Fibroblast of skin of back (primary cell): ENCODE data around the gene ALB.
A peak's percentile ranks its signal among the peaks of the same experiment; 100 is the strongest.

Experiments used
- DNase-seq: peaks from one replicate; pipeline ENCODE4 v3.0.0-alpha.2; 2013

The ALB gene

DNA sequence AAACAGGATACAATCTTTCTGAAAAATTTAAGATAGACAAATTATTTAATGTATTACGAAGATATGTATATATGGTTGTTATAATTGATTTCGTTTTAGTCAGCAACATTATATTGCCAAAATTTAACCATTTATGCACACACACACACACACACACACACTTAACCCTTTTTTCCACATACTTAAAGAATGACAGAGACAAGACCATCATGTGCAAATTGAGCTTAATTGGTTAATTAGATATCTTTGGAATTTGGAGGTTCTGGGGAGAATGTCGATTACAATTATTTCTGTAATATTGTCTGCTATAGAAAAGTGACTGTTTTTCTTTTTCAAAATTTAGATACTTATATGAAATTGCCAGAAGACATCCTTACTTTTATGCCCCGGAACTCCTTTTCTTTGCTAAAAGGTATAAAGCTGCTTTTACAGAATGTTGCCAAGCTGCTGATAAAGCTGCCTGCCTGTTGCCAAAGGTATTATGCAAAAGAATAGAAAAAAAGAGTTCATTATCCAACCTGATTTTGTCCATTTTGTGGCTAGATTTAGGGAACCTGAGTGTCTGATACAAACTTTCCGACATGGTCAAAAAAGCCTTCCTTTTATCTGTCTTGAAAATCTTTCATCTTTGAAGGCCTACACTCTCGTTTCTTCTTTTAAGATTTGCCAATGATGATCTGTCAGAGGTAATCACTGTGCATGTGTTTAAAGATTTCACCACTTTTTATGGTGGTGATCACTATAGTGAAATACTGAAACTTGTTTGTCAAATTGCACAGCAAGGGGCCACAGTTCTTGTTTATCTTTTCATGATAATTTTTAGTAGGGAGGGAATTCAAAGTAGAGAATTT, 5.2 kb downstream of the ALB start:
- no peak for DNase-seq

GRCh38 chr4:73409978-73410548, 6.0 kb downstream of the ALB start:
- no peak for DNase-seq

DNA sequence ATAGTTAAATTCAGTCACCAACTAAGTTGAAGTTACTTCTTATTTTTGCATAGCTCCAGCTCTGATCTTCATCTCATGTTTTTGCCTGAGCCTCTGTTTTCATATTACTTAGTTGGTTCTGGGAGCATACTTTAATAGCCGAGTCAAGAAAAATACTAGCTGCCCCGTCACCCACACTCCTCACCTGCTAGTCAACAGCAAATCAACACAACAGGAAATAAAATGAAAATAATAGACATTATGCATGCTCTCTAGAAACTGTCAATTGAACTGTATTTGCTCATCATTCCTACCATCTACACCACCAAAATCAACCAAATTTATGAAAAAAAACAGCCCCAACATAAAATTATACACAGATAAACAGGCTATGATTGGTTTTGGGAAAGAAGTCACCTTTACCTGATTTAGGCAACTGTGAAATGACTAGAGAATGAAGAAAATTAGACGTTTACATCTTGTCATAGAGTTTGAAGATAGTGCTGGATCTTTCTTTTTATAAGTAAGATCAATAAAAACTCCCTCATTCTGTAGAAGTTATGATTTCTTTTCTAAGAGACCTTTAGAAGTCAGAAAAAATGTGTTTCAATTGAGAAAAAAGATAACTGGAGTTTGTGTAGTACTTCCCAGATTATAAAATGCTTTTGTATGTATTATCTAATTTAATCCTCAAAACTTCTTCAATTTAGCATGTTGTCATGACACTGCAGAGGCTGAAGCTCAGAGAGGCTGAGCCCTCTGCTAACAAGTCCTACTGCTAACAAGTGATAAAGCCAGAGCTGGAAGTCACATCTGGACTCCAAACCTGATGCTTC, 7.0 kb downstream of the ALB start:
- no peak for DNase-seq

DNA sequence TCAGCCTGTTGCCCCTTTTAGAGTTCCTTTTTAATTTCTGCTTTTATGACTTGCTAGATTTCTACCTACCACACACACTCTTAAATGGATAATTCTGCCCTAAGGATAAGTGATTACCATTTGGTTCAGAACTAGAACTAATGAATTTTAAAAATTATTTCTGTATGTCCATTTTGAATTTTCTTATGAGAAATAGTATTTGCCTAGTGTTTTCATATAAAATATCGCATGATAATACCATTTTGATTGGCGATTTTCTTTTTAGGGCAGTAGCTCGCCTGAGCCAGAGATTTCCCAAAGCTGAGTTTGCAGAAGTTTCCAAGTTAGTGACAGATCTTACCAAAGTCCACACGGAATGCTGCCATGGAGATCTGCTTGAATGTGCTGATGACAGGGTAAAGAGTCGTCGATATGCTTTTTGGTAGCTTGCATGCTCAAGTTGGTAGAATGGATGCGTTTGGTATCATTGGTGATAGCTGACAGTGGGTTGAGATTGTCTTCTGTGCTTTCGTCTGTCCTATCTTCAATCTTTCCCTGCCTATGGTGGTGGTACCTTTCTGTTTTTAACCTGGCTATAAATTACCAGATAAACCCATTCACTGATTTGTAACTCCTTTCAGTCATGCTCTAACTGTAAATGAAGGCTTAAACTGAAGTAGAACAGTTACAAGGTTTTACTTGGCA, 7.8 kb downstream of the ALB start:
- no peak for DNase-seq

DNA sequence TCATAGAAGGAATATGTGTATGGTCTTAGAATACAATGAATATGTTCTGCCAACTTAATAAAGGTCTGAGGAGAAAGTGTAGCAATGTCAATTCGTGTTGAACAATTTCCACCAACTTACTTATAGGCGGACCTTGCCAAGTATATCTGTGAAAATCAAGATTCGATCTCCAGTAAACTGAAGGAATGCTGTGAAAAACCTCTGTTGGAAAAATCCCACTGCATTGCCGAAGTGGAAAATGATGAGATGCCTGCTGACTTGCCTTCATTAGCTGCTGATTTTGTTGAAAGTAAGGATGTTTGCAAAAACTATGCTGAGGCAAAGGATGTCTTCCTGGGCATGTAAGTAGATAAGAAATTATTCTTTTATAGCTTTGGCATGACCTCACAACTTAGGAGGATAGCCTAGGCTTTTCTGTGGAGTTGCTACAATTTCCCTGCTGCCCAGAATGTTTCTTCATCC, 9.2 kb downstream of the ALB start:
- no peak for DNase-seq

DNA sequence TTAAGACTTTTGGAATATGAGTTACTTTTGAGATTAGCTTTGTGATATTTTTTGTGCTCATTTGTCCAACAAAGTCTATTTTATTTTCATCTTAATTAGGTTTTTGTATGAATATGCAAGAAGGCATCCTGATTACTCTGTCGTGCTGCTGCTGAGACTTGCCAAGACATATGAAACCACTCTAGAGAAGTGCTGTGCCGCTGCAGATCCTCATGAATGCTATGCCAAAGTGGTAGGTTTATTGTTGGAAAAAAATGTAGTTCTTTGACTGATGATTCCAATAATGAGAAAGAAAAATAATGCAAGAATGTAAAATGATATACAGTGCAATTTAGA, 10.8 kb downstream of the ALB start:
- DNase-seq = no peak

- no peak for DNase-seq
These were observed 11.7 kb downstream of the ALB start for GRCh38 chr4:73415807-73416238.

GRCh38 chr4:73416423-73417087, 12.5 kb downstream of the ALB start:
- no peak for DNase-seq

DNA sequence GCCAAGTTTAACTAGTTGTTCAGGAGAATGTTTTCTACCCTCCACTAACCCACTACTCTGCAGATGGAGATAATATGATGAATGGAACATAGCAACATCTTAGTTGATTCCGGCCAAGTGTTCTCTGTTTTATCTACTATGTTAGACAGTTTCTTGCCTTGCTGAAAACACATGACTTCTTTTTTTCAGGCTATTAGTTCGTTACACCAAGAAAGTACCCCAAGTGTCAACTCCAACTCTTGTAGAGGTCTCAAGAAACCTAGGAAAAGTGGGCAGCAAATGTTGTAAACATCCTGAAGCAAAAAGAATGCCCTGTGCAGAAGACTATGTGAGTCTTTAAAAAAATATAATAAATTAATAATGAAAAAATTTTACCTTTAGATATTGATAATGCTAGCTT, 13.3 kb downstream of the ALB start:
- DNase-seq = no peak

DNA sequence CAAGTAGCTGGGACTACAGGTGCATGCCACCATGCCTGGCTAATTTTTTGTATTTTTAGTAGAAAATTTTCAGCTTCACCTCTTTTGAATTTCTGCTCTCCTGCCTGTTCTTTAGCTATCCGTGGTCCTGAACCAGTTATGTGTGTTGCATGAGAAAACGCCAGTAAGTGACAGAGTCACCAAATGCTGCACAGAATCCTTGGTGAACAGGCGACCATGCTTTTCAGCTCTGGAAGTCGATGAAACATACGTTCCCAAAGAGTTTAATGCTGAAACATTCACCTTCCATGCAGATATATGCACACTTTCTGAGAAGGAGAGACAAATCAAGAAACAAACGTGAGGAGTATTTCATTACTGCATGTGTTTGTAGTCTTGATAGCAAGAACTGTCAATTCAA, 13.9 kb downstream of the ALB start:
- peak; percentile 22 for DNase-seq

DNA sequence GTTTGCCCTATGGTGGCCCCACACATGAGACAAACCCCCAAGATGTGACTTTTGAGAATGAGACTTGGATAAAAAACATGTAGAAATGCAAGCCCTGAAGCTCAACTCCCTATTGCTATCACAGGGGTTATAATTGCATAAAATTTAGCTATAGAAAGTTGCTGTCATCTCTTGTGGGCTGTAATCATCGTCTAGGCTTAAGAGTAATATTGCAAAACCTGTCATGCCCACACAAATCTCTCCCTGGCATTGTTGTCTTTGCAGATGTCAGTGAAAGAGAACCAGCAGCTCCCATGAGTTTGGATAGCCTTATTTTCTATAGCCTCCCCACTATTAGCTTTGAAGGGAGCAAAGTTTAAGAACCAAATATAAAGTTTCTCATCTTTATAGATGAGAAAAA, 14.6 kb downstream of the ALB start:
- DNase-seq = no peak

DNA sequence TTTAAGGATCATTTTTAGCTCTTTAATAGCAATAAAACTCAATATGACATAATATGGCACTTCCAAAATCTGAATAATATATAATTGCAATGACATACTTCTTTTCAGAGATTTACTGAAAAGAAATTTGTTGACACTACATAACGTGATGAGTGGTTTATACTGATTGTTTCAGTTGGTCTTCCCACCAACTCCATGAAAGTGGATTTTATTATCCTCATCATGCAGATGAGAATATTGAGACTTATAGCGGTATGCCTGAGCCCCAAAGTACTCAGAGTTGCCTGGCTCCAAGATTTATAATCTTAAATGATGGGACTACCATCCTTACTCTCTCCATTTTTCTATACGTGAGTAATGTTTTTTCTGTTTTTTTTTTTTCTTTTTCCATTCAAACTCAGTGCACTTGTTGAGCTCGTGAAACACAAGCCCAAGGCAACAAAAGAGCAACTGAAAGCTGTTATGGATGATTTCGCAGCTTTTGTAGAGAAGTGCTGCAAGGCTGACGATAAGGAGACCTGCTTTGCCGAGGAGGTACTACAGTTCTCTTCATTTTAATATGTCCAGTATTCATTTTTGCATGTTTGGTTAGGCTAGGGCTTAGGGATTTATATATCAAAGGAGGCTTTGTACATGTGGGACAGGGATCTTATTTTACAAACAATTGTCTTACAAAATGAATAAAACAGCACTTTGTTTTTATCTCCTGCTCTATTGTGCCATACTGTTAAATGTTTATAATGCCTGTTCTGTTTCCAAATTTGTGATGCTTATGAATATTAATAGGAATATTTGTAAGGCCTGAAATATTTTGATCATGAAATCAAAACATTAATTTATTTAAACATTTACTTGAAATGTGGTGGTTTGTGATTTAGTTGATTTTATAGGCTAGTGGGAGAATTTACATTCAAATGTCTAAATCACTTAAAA, 15.3 kb downstream of the ALB start:
- no peak for DNase-seq

GRCh38 chr4:73420615-73421014, 16.5 kb downstream of the ALB start:
- DNase-seq = no peak

DNA sequence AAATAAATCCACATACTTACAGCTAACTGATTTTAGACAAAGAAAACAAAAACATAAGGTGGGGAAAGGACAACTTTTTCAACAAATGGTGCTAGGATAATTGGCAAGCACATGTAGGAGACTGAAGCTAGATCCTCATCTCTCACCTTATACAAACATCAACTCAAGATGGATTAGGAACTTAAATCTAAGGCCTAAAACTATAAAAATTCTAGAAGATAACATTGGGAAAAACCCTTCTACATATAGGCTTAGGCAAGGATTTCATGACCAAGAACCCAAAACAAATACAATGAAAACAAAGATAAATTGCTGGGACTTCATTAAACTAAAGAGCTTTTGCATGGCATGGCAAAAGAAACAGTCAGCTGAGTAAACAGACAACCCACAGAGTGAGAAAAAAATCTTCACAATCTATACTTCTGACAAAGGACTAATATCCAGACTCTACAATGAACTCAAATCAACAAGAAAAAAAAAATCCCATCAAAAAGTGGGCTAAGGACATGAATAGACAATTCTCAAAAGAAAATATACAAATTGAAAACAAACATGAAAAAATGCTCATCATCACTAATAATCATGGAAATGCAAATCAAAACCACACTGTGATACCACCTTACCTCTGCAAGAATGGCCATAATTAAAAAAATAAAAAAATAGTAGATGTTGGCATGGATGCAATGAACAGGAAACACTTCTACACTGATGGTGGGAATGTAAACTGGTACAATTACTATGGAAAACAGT, 17.8 kb downstream of the ALB start:
- DNase-seq = no peak

GRCh38 chr4:73422458-73422752, 18.3 kb downstream of the ALB start:
- DNase-seq = no peak

GRCh38 chr4:73423184-73423583, 19.1 kb downstream of the ALB start:
- no peak for DNase-seq

GRCh38 chr4:73426666-73427065, 22.6 kb downstream of the ALB start:
- DNase-seq = no peak

- no peak for DNase-seq
These were observed 25.0 kb downstream of the ALB start for GRCh38 chr4:73429118-73429517.

- DNase-seq = no peak
These were observed 25.9 kb downstream of the ALB start for GRCh38 chr4:73429826-73430587.

DNA sequence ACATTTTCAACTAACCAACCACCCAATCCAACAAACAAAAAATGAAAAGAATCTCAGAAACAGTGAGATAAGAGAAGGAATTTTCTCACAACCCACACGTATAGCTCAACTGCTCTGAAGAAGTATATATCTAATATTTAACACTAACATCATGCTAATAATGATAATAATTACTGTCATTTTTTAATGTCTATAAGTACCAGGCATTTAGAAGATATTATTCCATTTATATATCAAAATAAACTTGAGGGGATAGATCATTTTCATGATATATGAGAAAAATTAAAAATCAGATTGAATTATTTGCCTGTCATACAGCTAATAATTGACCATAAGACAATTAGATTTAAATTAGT, 27.7 kb downstream of the ALB start:
- DNase-seq = no peak
